ENCODE results near the gene KATNAL1. TPM values are rescaled to one million over a fixed set of nuclear protein-coding genes. Genes with fewer than 3 reads are reported as not detected.

The KATNAL1 gene
- total and polyA plus RNA-seq, 4 donors, result 6.3 to 43.8 (median 22.0) TPM

DNA sequence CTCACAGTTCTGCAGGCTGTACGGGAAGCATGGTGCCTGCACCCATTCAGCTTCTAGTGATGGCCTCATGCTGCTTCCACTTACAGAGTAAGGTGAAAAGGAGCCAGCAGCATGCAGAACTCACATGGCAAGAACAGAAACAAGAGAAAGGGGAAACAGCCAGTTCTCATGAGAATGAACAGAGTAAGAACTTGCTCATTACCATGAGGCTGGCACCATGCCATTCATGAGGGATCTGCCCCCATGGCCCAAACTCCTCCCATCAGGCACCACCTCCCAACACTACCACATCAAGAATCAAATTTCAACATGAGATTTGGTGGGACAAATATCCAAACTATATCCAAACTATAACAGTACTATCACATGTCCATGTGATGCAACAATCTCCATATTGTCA, 72.1 kb downstream of the KATNAL1 start:
- ATAC-seq (ENCODE audit: low FRiP score), result no peak
- Histone ChIP-seq H3K9me3 (ENCODE audit: control insufficient read depth, low read length) (no peaks in the 10 kb centered on the region), H3K27ac (ENCODE audit: low read depth in 1 of 2, low read length in 2 of 2) (no peak overlapping the region), H3K27me3 (ENCODE audit: control insufficient read depth in 1 of 2, insufficient read depth in 2 of 2, low read length in 1 of 2) (no peaks in the 10 kb centered on the region), H3K4me3 (ENCODE audit: low read length in 2 of 2) (no peak overlapping the region), H3K36me3 (ENCODE audit: control insufficient read depth in 1 of 2, insufficient read depth in 2 of 2, low read length in 1 of 2) (no peaks in the 10 kb centered on the region), H3K4me1 (ENCODE audit: control insufficient read depth in 1 of 2, insufficient read depth in 2 of 2, low read length in 2 of 2) (no peaks in the 10 kb centered on the region)
- 95 to 100% methylated on average over 1 of the region's 1 CpG for WGBS, 2 donors
- no peak for DNase-seq
- intact Hi-C loops (cut with DNase I), result no loop called here

DNA sequence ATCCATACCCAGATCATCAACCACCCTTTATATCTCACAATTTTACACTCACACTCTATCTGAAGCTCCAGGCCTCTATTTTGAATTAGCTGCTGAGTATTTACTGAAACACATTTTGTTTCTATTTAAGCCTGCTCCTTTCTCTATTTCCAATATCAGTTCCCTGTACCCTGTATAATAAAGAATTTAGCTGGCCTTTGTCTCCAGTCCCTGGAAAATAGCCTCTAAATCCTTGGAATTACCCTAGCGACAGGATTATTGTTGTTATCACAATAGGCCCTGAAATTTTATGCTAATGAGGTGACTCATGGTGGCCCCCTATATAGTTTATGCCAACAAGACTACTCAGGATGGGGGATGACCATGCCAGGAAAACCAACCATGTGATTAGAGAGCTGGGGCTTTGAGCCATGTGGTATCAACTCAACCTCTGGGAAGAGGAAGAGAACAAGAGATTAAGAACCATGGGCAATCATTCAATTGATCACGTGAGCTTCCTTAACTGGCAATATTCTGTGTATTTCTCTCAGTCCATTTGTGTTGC, 72.7 kb downstream of the KATNAL1 start:
- Histone ChIP-seq H3K27me3 (ENCODE audit: control insufficient read depth in 1 of 2, insufficient read depth in 2 of 2, low read length in 1 of 2) (no peaks in the 10 kb centered on the region), H3K27ac (ENCODE audit: low read depth in 1 of 2, low read length in 2 of 2) (no peak overlapping the region), H3K4me1 (ENCODE audit: control insufficient read depth in 1 of 2, insufficient read depth in 2 of 2, low read length in 2 of 2) (no peaks in the 10 kb centered on the region), H3K36me3 (ENCODE audit: control insufficient read depth in 1 of 2, insufficient read depth in 2 of 2, low read length in 1 of 2) (no peaks in the 10 kb centered on the region), H3K9me3 (ENCODE audit: control insufficient read depth, low read length) (no peaks in the 10 kb centered on the region), H3K4me3 (ENCODE audit: low read length in 2 of 2) (no peak overlapping the region)
- 91 to 93% methylated on average over 2 of the region's 2 CpGs for WGBS, 2 donors
- intact Hi-C loops (cut with DNase I), result no loop called here
- ATAC-seq (ENCODE audit: low FRiP score) (no peak), DNase-seq (no peak)

DNA sequence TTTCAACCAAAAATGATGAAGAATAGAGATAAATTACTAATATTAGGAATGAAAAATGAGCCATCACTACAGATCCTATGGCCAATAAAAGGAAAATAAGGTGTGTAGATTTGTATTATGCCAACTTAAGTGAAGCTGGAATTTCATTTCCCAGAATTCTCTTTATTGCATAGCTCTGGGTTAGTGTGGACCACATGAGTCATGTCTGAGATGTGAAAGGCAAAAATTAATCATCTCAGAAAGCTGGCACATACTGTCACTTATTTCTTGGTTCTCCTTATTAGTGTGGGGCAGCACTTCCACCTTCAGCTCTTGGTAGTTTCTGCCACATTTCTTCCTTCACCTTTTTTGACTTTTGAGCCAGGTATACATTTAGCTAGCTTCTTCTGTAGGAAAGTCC, 82.6 kb downstream of the KATNAL1 start:
- intact Hi-C loops (cut with DNase I), result no loop called here
- Histone ChIP-seq H3K27me3 (ENCODE audit: control insufficient read depth in 1 of 2, insufficient read depth in 2 of 2, low read length in 1 of 2) (no peaks in the 10 kb centered on the region), H3K36me3 (ENCODE audit: control insufficient read depth in 1 of 2, insufficient read depth in 2 of 2, low read length in 1 of 2) (peaks cover 3 to 4% of the 10 kb centered on the region in 2 donors), H3K4me3 (ENCODE audit: low read length in 2 of 2) (no peak overlapping the region), H3K4me1 (ENCODE audit: control insufficient read depth in 1 of 2, insufficient read depth in 2 of 2, low read length in 2 of 2) (no peaks in the 10 kb centered on the region), H3K27ac (ENCODE audit: low read depth in 1 of 2, low read length in 2 of 2) (no peak overlapping the region), H3K9me3 (ENCODE audit: control insufficient read depth, low read length) (no peaks in the 10 kb centered on the region)
- DNase-seq (no peak), ATAC-seq (ENCODE audit: low FRiP score) (no peak)

DNA sequence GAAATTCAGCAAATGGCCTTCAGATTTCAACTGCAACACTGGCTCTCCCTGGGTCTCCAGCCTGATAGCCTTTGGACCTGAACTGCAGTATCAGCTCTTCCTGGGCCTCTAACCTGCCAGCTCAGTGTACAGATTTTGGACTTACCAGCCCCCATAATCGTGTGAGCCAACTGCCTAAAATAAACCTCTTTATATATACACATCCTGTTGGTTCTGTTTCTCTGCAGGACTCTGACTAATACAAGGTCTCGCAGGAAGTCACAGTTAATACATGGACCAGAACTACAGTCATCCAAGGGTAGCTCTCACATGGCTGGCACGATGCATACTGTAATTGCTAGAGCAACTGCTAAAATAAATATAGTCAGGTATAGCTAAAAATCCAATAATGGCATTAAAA, 85.1 kb downstream of the KATNAL1 start:
- no peak for ATAC-seq (ENCODE audit: low FRiP score)
- H3K4me3 ChIP-seq (ENCODE audit: low read length in 2 of 2), result no peak overlapping the region
- H3K36me3 ChIP-seq (ENCODE audit: control insufficient read depth in 1 of 2, insufficient read depth in 2 of 2, low read length in 1 of 2), result peaks cover 4 to 7% of the 10 kb centered on the region in 2 donors
- H3K9me3 ChIP-seq (ENCODE audit: control insufficient read depth, low read length), result no peaks in the 10 kb centered on the region
- no peak for DNase-seq
- no peaks in the 10 kb centered on the region for H3K4me1 ChIP-seq (ENCODE audit: control insufficient read depth in 1 of 2, insufficient read depth in 2 of 2, low read length in 2 of 2)
- H3K27ac ChIP-seq (ENCODE audit: low read depth in 1 of 2, low read length in 2 of 2), result no peak overlapping the region
- intact Hi-C loops (cut with DNase I), result no loop called here
- no peaks in the 10 kb centered on the region for H3K27me3 ChIP-seq (ENCODE audit: control insufficient read depth in 1 of 2, insufficient read depth in 2 of 2, low read length in 1 of 2)
- 74 to 83% methylated on average over 3 of the region's 3 CpGs for WGBS, 2 donors

DNA sequence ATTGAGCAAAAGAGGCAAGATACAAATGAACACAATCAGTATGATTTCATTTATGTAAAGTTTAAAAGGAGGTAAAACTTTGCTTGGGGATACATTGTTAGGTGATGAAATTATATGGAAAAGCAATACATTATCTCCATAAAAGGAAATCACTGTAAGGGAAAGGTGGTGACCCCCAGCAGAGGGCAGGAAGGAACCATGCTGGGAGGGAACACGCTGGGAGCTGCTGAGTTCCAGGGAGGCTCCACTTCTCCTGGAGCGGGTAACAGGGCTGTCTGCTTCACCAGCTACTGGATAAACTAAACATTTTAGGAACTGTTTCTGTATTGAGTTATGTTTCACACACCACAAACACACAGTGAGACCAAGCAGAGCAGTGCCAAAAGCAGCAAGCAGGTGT, 91.2 kb downstream of the KATNAL1 start:
- ATAC-seq (ENCODE audit: low FRiP score) (no peak), DNase-seq (no peak)
- H3K9me3 ChIP-seq (ENCODE audit: control insufficient read depth, low read length), result no peaks in the 10 kb centered on the region
- H3K27ac ChIP-seq (ENCODE audit: low read depth in 1 of 2, low read length in 2 of 2), result no peak overlapping the region
- no peaks in the 10 kb centered on the region for H3K27me3 ChIP-seq (ENCODE audit: control insufficient read depth in 1 of 2, insufficient read depth in 2 of 2, low read length in 1 of 2)
- WGBS, 2 donors, result 67 to 80% methylated on average over 2 of the region's 2 CpGs
- no peaks in the 10 kb centered on the region for H3K4me1 ChIP-seq (ENCODE audit: control insufficient read depth in 1 of 2, insufficient read depth in 2 of 2, low read length in 2 of 2)
- intact Hi-C loops (cut with DNase I), result no loop called here
- peaks cover 0 to 4% of the 10 kb centered on the region in 2 donors for H3K36me3 ChIP-seq (ENCODE audit: control insufficient read depth in 1 of 2, insufficient read depth in 2 of 2, low read length in 1 of 2)
- H3K4me3 ChIP-seq (ENCODE audit: low read length in 2 of 2), result no peak overlapping the region

DNA sequence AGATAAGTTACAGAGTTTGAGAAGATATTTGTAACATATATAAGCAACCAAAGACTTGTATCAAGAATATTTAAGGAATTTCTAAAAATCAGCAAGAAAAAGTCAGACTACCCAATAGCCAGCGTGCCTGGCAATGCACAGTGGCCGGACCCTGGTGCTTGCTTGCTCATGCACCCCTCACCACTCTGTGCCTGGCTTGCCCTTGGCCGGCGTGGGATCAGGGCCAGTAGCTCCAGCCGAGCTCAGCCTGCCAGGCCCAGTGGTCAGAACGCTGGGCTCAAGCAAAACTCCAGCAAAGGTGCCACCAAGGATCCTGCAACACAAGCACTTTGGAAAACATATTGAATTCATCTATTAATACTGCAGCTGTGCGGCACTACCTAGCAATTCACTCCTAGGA, 95.1 kb downstream of the KATNAL1 start:
- Histone ChIP-seq H3K27me3 (ENCODE audit: control insufficient read depth in 1 of 2, insufficient read depth in 2 of 2, low read length in 1 of 2) (no peaks in the 10 kb centered on the region), H3K4me3 (ENCODE audit: low read length in 2 of 2) (no peak overlapping the region), H3K27ac (ENCODE audit: low read depth in 1 of 2, low read length in 2 of 2) (no peak overlapping the region), H3K4me1 (ENCODE audit: control insufficient read depth in 1 of 2, insufficient read depth in 2 of 2, low read length in 2 of 2) (no peaks in the 10 kb centered on the region), H3K9me3 (ENCODE audit: control insufficient read depth, low read length) (no peaks in the 10 kb centered on the region), H3K36me3 (ENCODE audit: control insufficient read depth in 1 of 2, insufficient read depth in 2 of 2, low read length in 1 of 2) (no peaks in the 10 kb centered on the region)
- WGBS, 2 donors, result 93% methylated on average over 7 of the region's 7 CpGs
- no peak for DNase-seq
- no peak for ATAC-seq (ENCODE audit: low FRiP score)
- intact Hi-C loops (cut with DNase I), result no loop called here

DNA sequence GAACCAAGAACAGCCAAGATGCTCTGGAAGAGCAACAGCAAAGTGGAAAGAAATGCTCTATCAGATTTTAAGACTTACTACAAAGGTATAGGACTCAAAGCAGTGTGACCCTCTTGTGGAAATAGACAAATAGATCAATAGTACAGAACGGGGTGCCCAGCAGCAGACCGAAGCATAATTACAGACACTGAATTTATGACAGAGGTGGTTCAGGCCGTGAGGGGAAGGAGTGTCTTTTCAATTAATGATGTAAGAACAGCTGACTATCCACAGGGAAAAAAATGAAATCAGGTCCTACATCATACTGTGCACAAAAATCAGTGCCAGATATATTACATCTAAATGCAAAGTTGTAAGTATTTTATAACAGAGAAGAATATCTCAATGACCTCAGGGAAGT, 95.6 kb downstream of the KATNAL1 start:
- intact Hi-C loops (cut with DNase I), result no loop called here
- WGBS, 2 donors, result 84 to 91% methylated on average over 3 of the region's 3 CpGs
- H3K4me3 ChIP-seq (ENCODE audit: low read length in 2 of 2), result no peak overlapping the region
- H3K36me3 ChIP-seq (ENCODE audit: control insufficient read depth in 1 of 2, insufficient read depth in 2 of 2, low read length in 1 of 2), result no peaks in the 10 kb centered on the region
- no peaks in the 10 kb centered on the region for H3K27me3 ChIP-seq (ENCODE audit: control insufficient read depth in 1 of 2, insufficient read depth in 2 of 2, low read length in 1 of 2)
- DNase-seq (no peak), ATAC-seq (ENCODE audit: low FRiP score) (no peak)
- H3K4me1 ChIP-seq (ENCODE audit: control insufficient read depth in 1 of 2, insufficient read depth in 2 of 2, low read length in 2 of 2), result no peaks in the 10 kb centered on the region
- H3K27ac ChIP-seq (ENCODE audit: low read depth in 1 of 2, low read length in 2 of 2), result no peak overlapping the region
- no peaks in the 10 kb centered on the region for H3K9me3 ChIP-seq (ENCODE audit: control insufficient read depth, low read length)

DNA sequence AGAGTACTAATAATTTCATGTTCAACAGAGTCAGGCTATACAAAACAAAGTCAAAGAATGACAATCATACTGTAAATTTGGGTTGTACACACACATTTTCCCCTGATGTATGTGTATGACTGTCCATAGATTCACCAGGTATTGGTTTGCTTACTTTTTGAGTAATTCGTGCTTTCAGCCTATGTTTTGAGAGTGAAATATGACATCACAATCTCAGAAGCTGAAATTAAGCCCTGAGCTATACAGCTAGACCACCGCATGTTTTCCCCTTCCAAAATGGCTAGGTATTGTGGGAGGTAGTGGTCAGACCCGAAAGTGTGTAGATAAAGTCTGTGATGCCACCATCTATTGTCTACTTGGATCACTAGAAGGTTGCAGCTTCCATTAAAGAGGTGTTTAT, 102.8 kb downstream of the KATNAL1 start:
- 95 to 98% methylated on average over 3 of the region's 3 CpGs for WGBS, 2 donors
- DNase-seq, result no peak
- ATAC-seq (ENCODE audit: low FRiP score), result no peak
- H3K4me3 ChIP-seq (ENCODE audit: low read length in 2 of 2), result no peak overlapping the region
- no peaks in the 10 kb centered on the region for H3K4me1 ChIP-seq (ENCODE audit: control insufficient read depth in 1 of 2, insufficient read depth in 2 of 2, low read length in 2 of 2)
- no peak overlapping the region for H3K27ac ChIP-seq (ENCODE audit: low read depth in 1 of 2, low read length in 2 of 2)
- H3K9me3 ChIP-seq (ENCODE audit: control insufficient read depth, low read length), result no peaks in the 10 kb centered on the region
- H3K27me3 ChIP-seq (ENCODE audit: control insufficient read depth in 1 of 2, insufficient read depth in 2 of 2, low read length in 1 of 2), result no peaks in the 10 kb centered on the region
- intact Hi-C loops (cut with DNase I), result no loop called here
- peaks cover 0 to 2% of the 10 kb centered on the region in 2 donors for H3K36me3 ChIP-seq (ENCODE audit: control insufficient read depth in 1 of 2, insufficient read depth in 2 of 2, low read length in 1 of 2)

DNA sequence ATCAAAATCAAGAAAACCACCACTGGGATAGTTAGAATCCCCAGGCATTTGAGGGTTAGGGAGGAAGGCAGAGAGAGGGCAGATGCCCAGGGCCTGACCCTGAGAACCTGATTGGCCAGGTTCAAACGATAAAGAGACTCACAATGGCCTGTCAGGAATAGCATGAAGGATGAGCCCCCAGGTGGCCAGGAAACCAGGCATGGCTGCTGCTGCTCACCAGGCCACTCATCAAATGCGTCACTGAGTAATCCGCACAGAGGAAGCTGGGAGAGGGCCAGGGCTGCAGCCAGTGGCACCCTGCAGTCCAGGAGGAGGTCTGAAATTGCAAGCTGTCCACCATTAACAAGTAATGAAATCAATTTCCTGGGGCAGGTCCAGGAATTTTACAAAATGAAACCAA, 111.3 kb downstream of the KATNAL1 start:
- intact Hi-C loops (cut with DNase I), result no loop called here
- Histone ChIP-seq H3K9me3 (ENCODE audit: control insufficient read depth, low read length) (no peaks in the 10 kb centered on the region), H3K27me3 (ENCODE audit: control insufficient read depth in 1 of 2, insufficient read depth in 2 of 2, low read length in 1 of 2) (no peaks in the 10 kb centered on the region), H3K4me3 (ENCODE audit: low read length in 2 of 2) (no peak overlapping the region), H3K27ac (ENCODE audit: low read depth in 1 of 2, low read length in 2 of 2) (no peak overlapping the region), H3K4me1 (ENCODE audit: control insufficient read depth in 1 of 2, insufficient read depth in 2 of 2, low read length in 2 of 2) (no peaks in the 10 kb centered on the region), H3K36me3 (ENCODE audit: control insufficient read depth in 1 of 2, insufficient read depth in 2 of 2, low read length in 1 of 2) (peaks cover 0 to 5% of the 10 kb centered on the region in 2 donors)
- 73 to 76% methylated on average over 3 of the region's 3 CpGs for WGBS, 2 donors
- no peak for ATAC-seq (ENCODE audit: low FRiP score)
- no peak for DNase-seq

Data from aorta (tissue), 5 donors.